ENCODE results near the gene LAMB3.
"Not testable (repeated sequence)": the region's sequence is repeated elsewhere in the genome, so short reads cannot be mapped to it uniquely, and the experiment has no call there.

DNA sequence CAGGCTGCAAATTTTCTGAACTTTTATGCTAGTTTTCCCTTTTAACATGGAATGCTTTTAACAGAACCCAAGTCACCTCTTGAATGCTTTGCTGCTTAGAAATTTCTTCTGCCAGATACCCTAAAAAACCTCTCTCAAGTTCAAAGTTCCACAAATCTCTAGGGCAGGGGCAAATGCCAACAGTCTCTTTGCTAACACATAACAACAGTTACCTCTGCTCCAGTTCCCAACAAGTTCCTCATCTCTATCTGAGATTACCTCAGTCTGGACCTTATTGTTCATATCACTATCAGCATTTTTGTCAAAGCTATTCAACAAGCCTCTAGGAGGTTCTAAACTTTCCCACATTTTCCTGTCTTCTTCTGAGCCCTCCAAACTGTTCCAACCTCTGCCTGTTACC lies 48.5 kb upstream of the LAMB3 start:
- TF ChIP-seq, protein P1, sequence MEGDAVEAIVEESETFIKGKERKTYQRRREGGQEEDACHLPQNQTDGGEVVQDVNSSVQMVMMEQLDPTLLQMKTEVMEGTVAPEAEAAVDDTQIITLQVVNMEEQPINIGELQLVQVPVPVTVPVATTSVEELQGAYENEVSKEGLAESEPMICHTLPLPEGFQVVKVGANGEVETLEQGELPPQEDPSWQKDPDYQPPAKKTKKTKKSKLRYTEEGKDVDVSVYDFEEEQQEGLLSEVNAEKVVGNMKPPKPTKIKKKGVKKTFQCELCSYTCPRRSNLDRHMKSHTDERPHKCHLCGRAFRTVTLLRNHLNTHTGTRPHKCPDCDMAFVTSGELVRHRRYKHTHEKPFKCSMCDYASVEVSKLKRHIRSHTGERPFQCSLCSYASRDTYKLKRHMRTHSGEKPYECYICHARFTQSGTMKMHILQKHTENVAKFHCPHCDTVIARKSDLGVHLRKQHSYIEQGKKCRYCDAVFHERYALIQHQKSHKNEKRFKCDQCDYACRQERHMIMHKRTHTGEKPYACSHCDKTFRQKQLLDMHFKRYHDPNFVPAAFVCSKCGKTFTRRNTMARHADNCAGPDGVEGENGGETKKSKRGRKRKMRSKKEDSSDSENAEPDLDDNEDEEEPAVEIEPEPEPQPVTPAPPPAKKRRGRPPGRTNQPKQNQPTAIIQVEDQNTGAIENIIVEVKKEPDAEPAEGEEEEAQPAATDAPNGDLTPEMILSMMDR (IDR thresholded peaks at IDR 0.05 in 8 of 11, conservative IDR thresholded peaks at IDR 0.05 in 3 of 11), result not testable (repeated sequence)
- TF ChIP-seq POLR2AphosphoS5, POLR2A (IDR thresholded peaks at IDR 0.05): not testable (repeated sequence)

All from spleen (tissue), 7 donors.